Measurements from ENCODE around the gene ZSWIM4. TPM values are rescaled to one million over a fixed set of nuclear protein-coding genes. Genes with fewer than 3 reads are reported as not detected.

The ZSWIM4 gene
- total and polyA plus RNA-seq, 2 experiments from 2014 or later: 13.0 to 29.8 TPM

DNA sequence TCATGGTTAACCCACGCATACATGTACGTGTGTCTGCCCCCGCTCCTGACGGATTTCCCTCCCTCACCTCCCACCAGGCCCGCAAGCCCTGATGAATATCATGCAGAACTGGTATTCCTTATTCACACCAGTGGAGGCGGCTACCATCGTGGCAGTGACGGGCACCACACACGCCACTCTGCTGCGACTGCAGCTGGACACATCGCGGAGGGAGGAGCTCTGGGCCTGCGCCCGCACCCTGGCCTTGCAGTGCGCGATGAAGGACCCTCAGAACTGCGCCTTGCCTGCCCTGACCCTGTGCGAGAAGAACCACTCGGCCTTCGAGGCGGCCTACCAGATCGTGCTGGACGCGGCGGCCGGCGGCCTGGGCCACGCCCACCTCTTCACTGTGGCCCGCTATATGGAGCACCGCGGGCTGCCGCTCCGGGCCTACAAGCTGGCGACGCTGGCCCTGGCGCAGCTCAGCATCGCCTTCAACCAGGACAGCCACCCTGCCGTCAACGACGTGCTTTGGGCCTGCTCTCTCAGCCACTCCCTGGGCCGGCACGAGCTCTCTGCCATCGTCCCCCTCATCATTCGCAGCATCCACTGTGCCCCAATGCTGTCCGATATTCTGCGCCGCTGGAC lies 35.0 kb downstream of the ZSWIM4 start:
- H3K36me3 ChIP-seq: peaks cover 2% of the 10 kb centered on the region
- H3K27ac ChIP-seq: no peak overlapping the region
- no peaks in the 10 kb centered on the region for H3K9me3 ChIP-seq (ENCODE audit: low read depth)
- DNase-seq (ENCODE audit: low read depth in 1 of 2, low spot score in 1 of 2): no peak
- no peak overlapping the region for H3K4me3 ChIP-seq
- no peaks in the 10 kb centered on the region for H3K4me1 ChIP-seq (ENCODE audit: low read depth)
- no peaks in the 10 kb centered on the region for H3K27me3 ChIP-seq
- TF ChIP-seq, protein P1, sequence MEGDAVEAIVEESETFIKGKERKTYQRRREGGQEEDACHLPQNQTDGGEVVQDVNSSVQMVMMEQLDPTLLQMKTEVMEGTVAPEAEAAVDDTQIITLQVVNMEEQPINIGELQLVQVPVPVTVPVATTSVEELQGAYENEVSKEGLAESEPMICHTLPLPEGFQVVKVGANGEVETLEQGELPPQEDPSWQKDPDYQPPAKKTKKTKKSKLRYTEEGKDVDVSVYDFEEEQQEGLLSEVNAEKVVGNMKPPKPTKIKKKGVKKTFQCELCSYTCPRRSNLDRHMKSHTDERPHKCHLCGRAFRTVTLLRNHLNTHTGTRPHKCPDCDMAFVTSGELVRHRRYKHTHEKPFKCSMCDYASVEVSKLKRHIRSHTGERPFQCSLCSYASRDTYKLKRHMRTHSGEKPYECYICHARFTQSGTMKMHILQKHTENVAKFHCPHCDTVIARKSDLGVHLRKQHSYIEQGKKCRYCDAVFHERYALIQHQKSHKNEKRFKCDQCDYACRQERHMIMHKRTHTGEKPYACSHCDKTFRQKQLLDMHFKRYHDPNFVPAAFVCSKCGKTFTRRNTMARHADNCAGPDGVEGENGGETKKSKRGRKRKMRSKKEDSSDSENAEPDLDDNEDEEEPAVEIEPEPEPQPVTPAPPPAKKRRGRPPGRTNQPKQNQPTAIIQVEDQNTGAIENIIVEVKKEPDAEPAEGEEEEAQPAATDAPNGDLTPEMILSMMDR (IDR thresholded peaks at IDR 0.05; ENCODE audit: low read depth, low read length): no peak

DNA sequence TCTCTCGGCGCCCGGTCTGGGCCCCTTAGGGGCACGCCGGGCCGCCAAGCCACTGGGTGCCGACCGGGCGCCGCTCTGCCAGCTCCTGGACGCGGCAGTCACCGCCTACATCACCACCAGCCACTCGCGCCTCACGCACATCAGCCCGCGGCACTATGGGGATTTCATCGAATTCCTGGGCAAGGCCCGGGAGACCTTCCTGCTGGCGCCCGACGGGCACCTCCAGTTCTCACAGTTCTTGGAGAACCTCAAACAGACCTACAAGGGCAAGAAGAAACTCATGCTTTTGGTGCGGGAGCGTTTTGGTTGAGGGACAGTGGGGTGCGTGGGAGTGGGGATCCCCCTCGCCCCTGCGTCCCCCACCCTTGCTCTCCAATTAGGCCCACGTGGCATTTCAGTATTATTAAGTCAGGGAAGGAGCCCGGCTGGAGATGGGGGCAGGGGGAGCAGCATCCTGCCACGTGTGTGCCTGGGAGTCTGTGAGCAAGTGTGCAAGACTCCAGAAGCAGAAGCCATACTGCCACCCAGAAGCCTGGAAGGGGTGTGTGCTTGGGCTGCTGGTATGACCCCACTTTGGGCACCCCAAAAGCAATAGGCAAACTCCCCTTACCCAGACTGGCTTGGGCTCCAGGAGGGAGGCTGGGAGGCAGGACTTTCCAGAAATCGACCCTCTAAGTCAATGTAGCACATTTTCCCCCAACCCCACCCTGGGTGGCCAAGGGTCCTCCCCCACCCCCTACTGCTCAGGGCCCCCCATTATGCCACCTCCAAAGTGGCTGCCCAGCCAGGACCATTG lies 35.7 kb downstream of the ZSWIM4 start:
- H3K9me3 ChIP-seq (ENCODE audit: low read depth): no peaks in the 10 kb centered on the region
- H3K36me3 ChIP-seq: peaks cover under 1% of the 10 kb centered on the region
- H3K4me1 ChIP-seq (ENCODE audit: low read depth): no peaks in the 10 kb centered on the region
- TF ChIP-seq, protein P1 (IDR thresholded peaks at IDR 0.05; ENCODE audit: low read depth, low read length): no peak
- H3K27me3 ChIP-seq: no peaks in the 10 kb centered on the region
- no peak overlapping the region for H3K27ac ChIP-seq
- no peak for DNase-seq (ENCODE audit: low read depth in 1 of 2, low spot score in 1 of 2)
- no peak overlapping the region for H3K4me3 ChIP-seq

- Histone ChIP-seq H3K36me3 (peaks cover 3% of the 10 kb centered on the region), H3K27me3 (no peaks in the 10 kb centered on the region), H3K4me1 (ENCODE audit: low read depth) (no peaks in the 10 kb centered on the region), H3K27ac (no peak overlapping the region), H3K4me3 (no peak overlapping the region), H3K9me3 (ENCODE audit: low read depth) (no peaks in the 10 kb centered on the region)
- TF ChIP-seq, protein P1 (IDR thresholded peaks at IDR 0.05; ENCODE audit: low read depth, low read length): no peak
- no peak for DNase-seq (ENCODE audit: low read depth in 1 of 2, low spot score in 1 of 2)
Measured at GRCh38 chr19:13831537-13832467, 36.6 kb downstream of the ZSWIM4 start.

DNA sequence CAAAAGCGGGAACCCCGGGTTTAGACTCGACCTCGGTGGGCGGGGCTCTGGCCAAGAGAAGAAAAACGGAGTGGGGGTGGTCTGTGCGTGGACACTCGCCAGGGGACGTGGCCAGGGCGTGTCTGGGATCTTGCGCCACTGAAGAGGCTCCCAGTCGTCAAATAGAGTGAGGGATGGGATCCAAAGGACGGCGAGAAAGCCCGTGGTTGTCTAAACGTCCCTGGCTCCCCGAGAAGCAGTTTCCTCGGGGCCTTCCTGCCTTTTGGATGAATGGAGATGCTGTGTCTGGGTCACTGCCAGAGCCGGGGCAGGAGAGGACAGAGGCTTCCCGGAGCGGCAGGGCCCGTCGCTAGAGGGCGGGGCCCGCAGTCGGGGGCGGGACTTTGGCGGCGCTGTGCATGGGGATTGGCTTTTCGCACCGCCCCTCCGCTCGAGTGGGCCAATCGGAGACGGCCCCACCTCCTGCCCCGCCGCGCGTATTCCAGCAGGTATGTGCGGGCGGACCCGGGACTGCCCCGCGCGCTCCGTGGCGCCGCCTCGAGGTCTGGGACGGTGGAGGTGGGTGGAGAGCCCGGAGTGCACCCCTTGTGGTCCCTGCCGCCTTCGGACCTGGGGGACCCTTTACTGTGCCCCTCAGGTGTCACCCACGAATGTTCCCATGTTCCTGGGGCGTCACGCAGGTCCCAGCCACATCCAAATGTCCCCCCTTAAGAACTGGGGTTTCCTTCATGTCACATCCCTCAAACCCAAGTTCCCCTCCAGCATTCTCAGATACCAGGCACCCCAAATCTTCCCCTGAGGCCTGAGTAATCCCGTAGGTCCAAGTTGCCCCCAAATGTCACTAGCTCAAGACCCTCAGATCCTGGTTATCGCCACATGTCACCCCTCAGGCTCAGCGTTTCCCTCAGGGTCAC lies 38.3 kb downstream of the ZSWIM4 start:
- no peaks in the 10 kb centered on the region for H3K9me3 ChIP-seq (ENCODE audit: low read depth)
- no peaks in the 10 kb centered on the region for H3K27me3 ChIP-seq
- no peaks in the 10 kb centered on the region for H3K4me1 ChIP-seq (ENCODE audit: low read depth)
- no peak overlapping the region for H3K27ac ChIP-seq
- H3K4me3 ChIP-seq: peak overlapping the region; percentile 26
- TF ChIP-seq, protein P1 (IDR thresholded peaks at IDR 0.05; ENCODE audit: low read depth, low read length): peak; percentile 38
- peak; percentile 95 to 96 for DNase-seq (ENCODE audit: low read depth in 1 of 2, low spot score in 1 of 2)
- peaks cover 3% of the 10 kb centered on the region for H3K36me3 ChIP-seq
